Upper lobe of left lung (tissue), 6 donors: ENCODE measurements around the gene AAGAB. TPM values are rescaled to one million over a fixed set of nuclear protein-coding genes. Genes with fewer than 3 reads are reported as not detected.

ENCODE experiments used
- ATAC-seq, 2 donors: fragments of 200-7000 bp; cut with Tn5 transposase; one replicate each; pipeline ENCODE4 v1.9.1; 2022; ENCODE audit warnings: mild to moderate bottlenecking in 2 of 2, moderate library complexity in 2 of 2; ENCODE audit not compliant: low FRiP score in 2 of 2
- DNase-seq, 2 donors: peaks; one replicate each; pipeline ENCODE4 v3.0.0-alpha.2; 2019 to 2020
- H3K27ac ChIP-seq, 4 donors: fragments of 200-600 bp; sonication (generic); one replicate each; pipeline ENCODE4 v1.5.1; 2016 to 2019
- H3K27me3 ChIP-seq, 4 donors: fragments of 200-600 bp; sonication (generic); one replicate each; pipeline ENCODE4 v1.5.1; 2017 to 2019
- H3K36me3 ChIP-seq, 4 donors: fragments of 200-600 bp; sonication (generic); one replicate each; pipeline ENCODE4 v1.5.1; 2016 to 2019
- H3K4me1 ChIP-seq, 4 donors: fragments of 200-600 bp; sonication (generic); one replicate each; pipeline ENCODE4 v1.5.1; 2018 to 2019
- H3K4me3 ChIP-seq, 4 donors: fragments of 200-600 bp; sonication (generic); one replicate each; pipeline ENCODE4 v1.5.1; 2017 to 2019; ENCODE audit warnings: mild to moderate bottlenecking in 2 of 4, moderate library complexity in 1 of 4
- H3K9me3 ChIP-seq, 4 donors: fragments of 200-600 bp; sonication (generic); one replicate each; pipeline ENCODE4 v1.5.1; 2018 to 2019
- CTCF ChIP-seq, 6 experiments: fragments of 450-650 bp in 4 of 6; fragments of 200-600 bp in 2 of 6; sonication (generic) in 2 of 6; IDR thresholded peaks; one replicate each; pipeline ENCODE4 v1.5.1; 2016 to 2019; ENCODE audit warnings: antibody characterized with exemption in 6 of 6
- EP300 ChIP-seq, 4 donors: sonication (generic); formaldehyde crosslinking; IDR thresholded peaks; one replicate each; pipeline ENCODE4 v1.5.1; 2017; ENCODE audit warnings: antibody characterized with exemption in 4 of 4, control low read depth in 2 of 4
- POLR2A ChIP-seq, 4 donors: fragments of 450-650 bp; IDR thresholded peaks; one replicate each; pipeline ENCODE4 v1.5.1; 2016 to 2017; ENCODE audit warnings: antibody characterized with exemption in 4 of 4, mild to moderate bottlenecking in 2 of 4
- POLR2AphosphoS5 ChIP-seq, 2 donors: sonication (generic); formaldehyde crosslinking; IDR thresholded peaks; one replicate each; pipeline ENCODE4 v1.5.1; 2017; ENCODE audit warnings: antibody characterized with exemption in 2 of 2
- WGBS, 2 donors: methylation state at CpG; one replicate each; pipeline ENCODE4 v1.1.5; 2017 to 2018; 5-methylcytosine and 5-hydroxymethylcytosine counted together
- total RNA-seq, 6 donors: library from RNA; depleted of rRNA in 4 of 6; stranded (reverse); fragments of >200 nt in 4 of 6; gene quantifications; one replicate each; pipeline versions ENCODE4 v1.1.0 to v1.2.1, GENCODE V29; 2016 to 2021
- donor health status: DM: no; HTN: no; CAD: no; lungs with moderate emphysema.
- donor health status: DM: no; HTN: yes; CAD: no; lungs with severe emphysema.

AAGAB gene
- total RNA-seq, 6 donors from 2014 or later: 23.0 to 54.2 (median 32.3) TPM

- no peak overlapping the region for H3K27ac ChIP-seq
- H3K4me1 ChIP-seq: peaks cover 6 to 18% (median 8%) of the 10 kb centered on the region in 4 donors
- TF ChIP-seq CTCF (IDR thresholded peaks at IDR 0.05): no peak
- DNase-seq: no peak
- no peak overlapping the region for H3K4me3 ChIP-seq
- 74 to 85% methylated on average over 12 of the region's 12 CpGs for WGBS, 2 donors
- H3K27me3 ChIP-seq: no peaks in the 10 kb centered on the region
- H3K36me3 ChIP-seq: peaks cover 0 to 39% (median 14%) of the 10 kb centered on the region in 4 donors
- H3K9me3 ChIP-seq: no peaks in the 10 kb centered on the region
- no peak for ATAC-seq
These were observed 84.1 kb downstream of the AAGAB start for GRCh38 chr15:67170143-67170925.

GRCh38 chr15:67168694-67169093, 85.8 kb downstream of the AAGAB start:
- H3K36me3 ChIP-seq: peaks cover 0 to 44% (median 17%) of the 10 kb centered on the region in 4 donors
- 90 to 91% methylated on average over 6 of the region's 6 CpGs for WGBS, 2 donors
- no peak for ATAC-seq

GRCh38 chr15:67167091-67167490, 87.4 kb downstream of the AAGAB start:
- Histone ChIP-seq H3K4me3 (no peak overlapping the region), H3K27ac (peak overlapping the region in 2 of 4 donors; percentile 0 to 16), H3K27me3 (no peaks in the 10 kb centered on the region), H3K9me3 (no peaks in the 10 kb centered on the region), H3K36me3 (peaks cover 0 to 37% (median 17%) of the 10 kb centered on the region in 4 donors), H3K4me1 (peaks cover 7 to 29% (median 11%) of the 10 kb centered on the region in 4 donors)
- DNase-seq: no peak
- TF ChIP-seq CTCF (IDR thresholded peaks at IDR 0.05) (no peak), POLR2AphosphoS5 (IDR thresholded peaks at IDR 0.05) (no peak), EP300 (IDR thresholded peaks at IDR 0.05) (no peak), POLR2A (IDR thresholded peaks at IDR 0.05) (no peak)
- no peak for ATAC-seq
- WGBS, 2 donors: 88 to 94% methylated on average over 4 of the region's 4 CpGs

More at GRCh38 chr15:67168694-67169093, 85.8 kb downstream of the AAGAB start:
- Histone ChIP-seq H3K27me3 (no peaks in the 10 kb centered on the region), H3K4me3 (no peak overlapping the region), H3K9me3 (no peaks in the 10 kb centered on the region), H3K27ac (peak overlapping the region in 1 of 4 donors; percentile 16), H3K4me1 (peaks cover 7 to 25% (median 11%) of the 10 kb centered on the region in 4 donors)
- no peak for DNase-seq
- TF ChIP-seq CTCF (IDR thresholded peaks at IDR 0.05) (no peak), POLR2AphosphoS5 (IDR thresholded peaks at IDR 0.05) (no peak)

- peaks cover 7 to 35% (median 14%) of the 10 kb centered on the region in 4 donors for H3K4me1 ChIP-seq
- H3K9me3 ChIP-seq: no peaks in the 10 kb centered on the region
- DNase-seq: no peak
- peaks cover 0 to 35% (median 17%) of the 10 kb centered on the region in 4 donors for H3K36me3 ChIP-seq
- ATAC-seq: no peak
- WGBS, 2 donors: 78 to 91% methylated on average over 9 to 13 of the region's 13 CpGs
- no peak overlapping the region for H3K4me3 ChIP-seq
- no peak for TF ChIP-seq CTCF (IDR thresholded peaks at IDR 0.05)
- TF ChIP-seq POLR2AphosphoS5 (IDR thresholded peaks at IDR 0.05): no peak
- TF ChIP-seq POLR2A (IDR thresholded peaks at IDR 0.05): no peak
- no peak for TF ChIP-seq EP300 (IDR thresholded peaks at IDR 0.05)
- H3K27me3 ChIP-seq: no peaks in the 10 kb centered on the region
- H3K27ac ChIP-seq: peak overlapping the region in 1 of 4 donors; percentile 16
These were observed 88.0 kb downstream of the AAGAB start for GRCh38 chr15:67166280-67167009.
